NT2/D1 (cell line): ENCODE results near the gene SLCO3A1.

Experiments
- SUZ12 ChIP-seq: IDR thresholded peaks from 2 replicates; pipeline ENCODE4 v1.6.1; 2011; ENCODE audit not compliant: insufficient read length, insufficient read depth; ENCODE audit errors: extremely low read depth
- YY1 ChIP-seq: IDR thresholded peaks from 2 replicates; pipeline ENCODE4 v1.6.1; 2011; ENCODE audit not compliant: insufficient read length, insufficient read depth
- ZNF274 ChIP-seq: IDR thresholded peaks from 2 replicates; pipeline ENCODE4 v1.6.1; 2011; ENCODE audit warnings: mild to moderate bottlenecking, low read depth, low read length

- TF ChIP-seq ZNF274 (no peak), YY1 (no peak), SUZ12 (no peak)
Observed at GRCh38 chr15:91881569-91882297, 28.2 kb downstream of the SLCO3A1 start.
